Measurements from ENCODE around the gene SHOX.
"Not testable (repeated sequence)": the region's sequence is repeated elsewhere in the genome, so short reads cannot be mapped to it uniquely, and the experiment has no call there.

The SHOX gene

DNA sequence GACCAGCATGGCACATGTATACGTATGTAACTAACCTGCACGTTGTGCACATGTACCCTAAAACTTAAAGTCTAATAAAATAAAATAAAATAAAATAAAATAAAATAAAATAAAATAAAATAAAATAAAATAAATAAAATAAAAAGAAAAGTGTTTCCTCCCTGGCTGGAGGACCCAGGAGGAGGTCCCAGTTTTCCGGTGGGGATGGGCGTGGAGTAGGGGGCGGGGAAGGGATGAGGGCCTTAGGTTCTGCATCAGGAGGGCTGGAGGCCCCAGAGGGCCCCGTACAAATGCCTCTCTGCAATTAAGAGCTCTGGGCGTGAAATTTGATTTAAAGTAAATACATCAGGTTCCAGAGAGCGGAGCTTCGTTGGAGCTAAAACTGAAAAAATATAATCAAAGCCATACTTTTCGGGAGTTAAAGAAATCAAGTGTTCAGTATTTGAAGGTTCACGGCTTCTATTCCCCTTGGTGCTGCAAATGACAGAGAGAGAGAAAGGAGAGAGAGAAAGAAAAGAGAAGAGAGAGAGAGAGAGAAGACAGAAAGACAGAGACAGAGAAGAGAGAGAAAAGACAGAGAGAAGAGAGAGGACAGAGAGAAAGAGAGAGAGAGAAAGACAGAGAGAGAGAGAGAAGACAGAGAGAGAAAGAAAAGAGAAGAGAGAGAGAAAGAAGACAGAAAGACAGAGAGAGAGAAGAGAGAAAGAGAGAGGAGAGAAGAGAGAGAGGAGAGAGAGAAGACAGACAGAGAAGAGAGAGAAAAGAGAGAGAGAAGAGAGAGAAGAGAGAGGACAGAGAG is 8.7 kb upstream of the SHOX start:
- no peak for DNase-seq (ENCODE audit: low spot score)

DNA sequence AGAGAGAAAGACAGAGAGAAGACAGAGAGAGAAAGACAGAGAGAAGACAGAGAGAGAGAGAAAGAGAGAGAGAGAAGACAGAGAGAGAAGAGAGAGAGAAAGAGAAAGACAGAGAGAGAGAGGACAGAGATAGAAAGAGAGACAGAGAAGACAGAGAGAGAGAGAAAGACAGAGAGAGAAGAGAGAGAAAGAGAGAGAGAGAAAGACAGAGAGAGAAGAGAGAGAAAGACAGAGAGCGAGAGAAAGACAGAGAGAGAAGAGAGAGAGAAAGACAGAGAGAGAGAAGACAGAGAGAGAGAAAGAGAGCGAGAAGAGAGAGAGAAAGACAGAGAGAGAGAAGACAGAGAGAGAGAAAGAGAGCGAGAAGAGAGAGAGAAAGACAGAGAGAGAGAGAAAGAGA is 7.8 kb upstream of the SHOX start:
- DNase-seq (ENCODE audit: low spot score), result not testable (repeated sequence)

DNA sequence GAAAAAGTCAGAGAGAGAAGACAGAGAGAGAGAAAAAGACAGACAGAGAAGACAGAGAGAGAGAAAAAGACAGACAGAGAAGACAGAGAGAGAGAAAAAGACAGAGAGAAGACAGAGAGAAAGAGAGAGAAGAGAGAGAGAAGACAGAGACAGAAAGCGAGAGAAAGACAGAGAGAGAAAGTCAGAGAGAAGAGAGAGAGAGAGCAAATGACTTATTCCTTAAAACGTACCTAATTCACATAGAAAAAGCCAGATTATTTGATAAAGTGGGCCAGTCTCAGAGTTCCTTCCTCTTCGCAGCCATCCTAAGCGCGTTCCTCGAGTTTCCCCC is 7.4 kb upstream of the SHOX start:
- no peak for DNase-seq (ENCODE audit: low spot score)

DNA sequence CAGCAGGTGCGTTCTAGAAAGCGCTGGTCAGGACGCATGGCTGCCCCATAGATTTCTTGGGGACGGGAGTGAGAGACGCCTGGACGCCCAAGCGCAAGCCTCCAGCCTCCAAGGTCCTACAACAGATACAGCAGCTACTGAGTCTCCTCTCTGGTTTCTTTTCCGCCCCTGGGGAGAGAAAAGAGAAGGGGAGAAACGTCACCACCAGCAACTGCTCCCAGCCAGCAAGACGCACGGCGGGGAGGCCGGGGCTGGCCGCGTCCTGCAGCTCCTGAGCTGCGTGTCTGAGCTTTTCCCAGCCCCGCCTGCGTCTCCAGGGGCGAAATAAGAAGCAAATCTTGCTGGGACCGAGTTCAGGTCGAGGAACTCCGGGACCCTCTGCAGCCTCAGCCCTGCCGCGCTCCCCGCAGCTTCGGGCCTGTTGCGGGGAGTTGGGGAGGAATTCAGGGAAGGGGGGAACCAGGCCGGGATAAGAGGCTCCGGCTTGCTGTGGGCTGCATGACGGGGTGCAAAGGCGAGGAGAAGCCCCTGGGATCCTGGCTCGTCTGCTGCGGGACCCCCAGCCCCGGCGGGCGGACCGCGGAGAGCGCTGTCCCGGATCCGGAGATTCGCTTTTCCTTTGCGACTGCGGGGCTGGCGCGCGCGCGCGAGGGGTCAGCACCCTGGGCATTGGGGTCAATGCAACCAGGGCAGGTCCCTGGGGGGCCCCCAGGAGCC is 6.8 kb upstream of the SHOX start:
- DNase-seq (ENCODE audit: low spot score), result no peak

DNA sequence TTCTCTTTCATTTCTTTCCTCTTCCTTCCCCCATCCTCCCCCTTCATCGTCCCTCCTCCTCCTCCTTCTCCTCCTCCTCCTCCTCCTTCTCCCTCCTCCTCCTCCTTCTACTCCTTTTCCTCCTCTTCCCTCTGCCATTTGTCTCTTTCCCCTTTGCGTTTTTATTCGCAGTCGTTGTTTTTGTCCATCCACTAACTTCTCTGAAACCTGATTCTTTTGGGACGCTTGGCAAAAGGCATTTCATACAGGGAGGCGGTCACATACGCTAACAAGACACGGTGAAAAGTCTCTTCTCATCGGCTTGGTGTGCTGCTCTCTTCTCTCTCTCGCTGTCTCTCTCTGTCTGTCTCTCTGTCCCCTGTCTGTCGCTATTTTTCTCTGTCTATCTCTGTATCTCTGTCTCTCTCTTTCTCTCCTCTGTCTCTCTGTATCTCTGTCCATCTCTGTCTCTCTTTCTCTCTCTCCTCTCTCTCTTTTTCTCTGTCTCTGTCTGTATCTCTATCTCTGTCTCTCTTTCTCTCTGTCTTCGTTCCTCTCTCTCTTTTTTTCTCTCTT is 5.4 kb upstream of the SHOX start:
- DNase-seq (ENCODE audit: low spot score), result no peak

DNA sequence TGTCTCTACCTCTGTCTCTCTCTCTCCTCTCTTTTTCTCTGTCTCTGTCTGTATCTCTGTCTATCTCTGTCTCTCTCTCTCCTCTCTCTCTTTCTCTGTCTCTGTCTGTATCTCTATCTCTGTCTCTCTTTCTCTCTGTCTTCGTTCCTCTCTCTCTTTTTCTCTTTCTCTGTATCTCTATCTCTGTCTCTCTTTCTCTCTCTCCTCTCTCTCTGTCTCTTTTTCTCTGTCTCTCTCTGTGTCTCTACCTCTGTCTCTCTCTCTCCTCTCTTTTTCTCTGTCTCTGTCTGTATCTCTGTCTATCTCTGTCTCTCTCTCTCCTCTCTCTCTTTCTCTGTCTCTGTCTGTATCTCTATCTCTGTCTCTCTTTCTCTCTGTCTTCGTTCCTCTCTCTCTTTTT is 4.5 kb upstream of the SHOX start:
- not testable (repeated sequence) for DNase-seq (ENCODE audit: low spot score)

DNA sequence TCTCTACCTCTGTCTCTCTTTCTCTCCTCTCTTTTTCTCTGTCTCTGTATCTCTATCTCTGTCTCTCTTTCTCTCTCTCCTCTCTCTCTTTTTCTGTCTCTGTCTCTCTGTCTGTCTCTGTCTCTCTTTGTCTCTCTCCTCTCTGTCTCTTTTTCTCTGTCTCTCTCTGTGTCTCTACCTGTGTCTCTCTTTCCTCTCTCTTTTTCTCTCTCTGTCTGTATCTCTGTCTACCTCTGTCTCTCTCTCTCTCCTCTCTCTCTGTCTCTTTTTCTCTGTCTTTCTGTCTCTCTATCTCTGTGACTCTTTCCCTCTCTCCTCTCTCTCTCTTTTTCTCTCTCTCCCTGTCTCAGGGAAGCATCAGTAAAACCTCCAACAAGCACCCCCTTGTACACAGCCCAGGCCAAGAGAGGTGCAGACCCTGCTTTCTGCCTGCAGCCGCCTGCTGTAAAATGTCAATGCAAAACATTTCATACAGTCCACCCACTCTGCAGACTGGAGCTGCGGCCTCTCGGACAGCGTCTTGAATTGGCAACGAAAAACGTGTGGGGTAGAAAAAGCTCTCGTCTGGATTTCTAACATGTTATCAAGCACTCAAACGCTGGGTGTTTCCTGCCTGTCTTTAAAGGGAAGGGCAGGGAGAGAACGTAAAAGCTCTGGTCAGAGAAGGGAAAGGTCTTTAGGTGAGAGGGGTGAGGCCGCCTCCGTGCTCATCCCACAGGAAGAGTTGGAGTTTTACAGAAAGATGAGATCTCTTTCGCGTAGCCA is 3.7 kb upstream of the SHOX start:
- no peak for DNase-seq (ENCODE audit: low spot score)

DNA sequence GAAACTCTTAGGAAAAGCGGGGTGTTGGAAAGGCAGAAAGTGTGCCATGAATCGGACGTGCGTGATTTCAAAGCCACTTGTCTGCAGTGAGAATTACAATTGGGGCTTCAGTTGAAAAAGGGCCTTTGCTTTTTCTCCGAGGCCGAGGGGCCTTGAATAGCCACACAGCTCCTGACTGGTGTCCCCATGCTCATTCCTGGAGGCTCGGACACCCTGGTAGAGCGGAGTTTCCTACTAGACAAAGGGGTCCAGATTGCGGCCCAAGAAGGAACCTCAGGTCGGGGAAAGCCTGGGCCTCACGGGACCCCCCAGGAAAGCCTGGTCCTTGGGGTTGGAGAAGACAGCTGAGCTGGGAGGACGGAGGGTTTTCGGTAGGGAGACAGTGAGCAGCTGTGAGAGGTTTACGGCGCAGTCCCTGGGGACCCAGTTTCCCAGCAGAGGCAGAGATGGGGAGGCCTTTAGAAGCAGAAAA is 3.0 kb upstream of the SHOX start:
- DNase-seq (ENCODE audit: low spot score), result no peak

DNA sequence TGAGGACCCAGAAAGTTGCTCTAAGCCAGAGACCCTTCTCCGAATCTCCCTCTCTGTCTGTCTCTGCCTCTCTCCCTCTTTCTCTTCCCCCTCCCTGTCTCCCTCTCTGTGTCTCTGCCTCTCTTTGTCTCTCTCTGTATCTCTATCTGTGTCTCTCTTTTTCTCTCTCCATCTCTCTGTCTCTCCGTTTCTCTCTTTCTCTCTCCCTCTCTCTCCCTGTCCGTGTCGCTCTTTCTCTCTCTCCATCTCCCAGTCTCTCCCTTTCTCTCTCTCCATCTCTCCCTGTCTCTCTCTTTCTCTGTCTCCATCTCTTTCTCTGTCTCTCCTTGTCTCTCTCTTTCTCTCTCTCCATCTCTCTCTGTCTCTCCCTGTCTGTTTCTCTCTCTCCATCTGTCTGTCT is 2.6 kb upstream of the SHOX start:
- no peak for DNase-seq (ENCODE audit: low spot score)

DNA sequence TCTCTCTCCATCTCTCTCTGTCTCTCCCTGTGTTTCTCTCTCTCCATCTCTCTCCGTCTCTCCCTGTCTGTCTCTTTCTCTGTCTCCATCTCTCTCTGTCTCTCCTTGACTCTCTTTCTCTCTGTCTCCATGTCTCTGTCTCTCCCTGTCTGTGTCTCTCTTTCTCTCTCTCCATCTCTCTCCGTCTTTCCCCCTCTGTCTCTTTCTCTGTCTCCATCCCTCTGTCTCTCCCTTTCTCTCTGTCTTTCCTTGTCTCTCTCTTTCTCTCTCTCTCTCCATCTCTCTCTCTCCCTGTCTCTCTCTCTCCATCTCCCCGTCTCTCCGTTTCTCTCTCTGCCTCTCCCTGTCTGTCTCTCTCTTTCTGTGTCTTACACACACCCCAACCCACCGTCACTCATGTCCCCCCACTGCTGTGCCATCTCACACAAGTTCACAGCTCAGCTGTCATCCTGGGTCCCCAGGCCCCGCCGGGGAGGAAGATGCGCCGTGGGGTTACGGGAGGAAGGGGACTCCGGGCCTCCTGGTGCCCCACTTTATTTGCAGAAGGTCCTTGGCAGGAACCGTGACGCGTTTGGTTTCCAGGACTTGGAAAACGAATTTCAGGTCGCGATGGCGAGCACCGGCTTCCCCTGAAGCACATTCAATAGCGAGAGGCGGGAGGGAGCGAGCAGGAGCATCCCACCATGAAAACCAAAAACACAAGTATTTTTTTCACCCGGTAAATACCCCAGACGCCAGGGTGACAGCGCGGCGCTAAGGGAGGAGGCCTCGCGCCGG is 1.2 kb upstream of the SHOX start:
- no peak for DNase-seq (ENCODE audit: low spot score)

DNA sequence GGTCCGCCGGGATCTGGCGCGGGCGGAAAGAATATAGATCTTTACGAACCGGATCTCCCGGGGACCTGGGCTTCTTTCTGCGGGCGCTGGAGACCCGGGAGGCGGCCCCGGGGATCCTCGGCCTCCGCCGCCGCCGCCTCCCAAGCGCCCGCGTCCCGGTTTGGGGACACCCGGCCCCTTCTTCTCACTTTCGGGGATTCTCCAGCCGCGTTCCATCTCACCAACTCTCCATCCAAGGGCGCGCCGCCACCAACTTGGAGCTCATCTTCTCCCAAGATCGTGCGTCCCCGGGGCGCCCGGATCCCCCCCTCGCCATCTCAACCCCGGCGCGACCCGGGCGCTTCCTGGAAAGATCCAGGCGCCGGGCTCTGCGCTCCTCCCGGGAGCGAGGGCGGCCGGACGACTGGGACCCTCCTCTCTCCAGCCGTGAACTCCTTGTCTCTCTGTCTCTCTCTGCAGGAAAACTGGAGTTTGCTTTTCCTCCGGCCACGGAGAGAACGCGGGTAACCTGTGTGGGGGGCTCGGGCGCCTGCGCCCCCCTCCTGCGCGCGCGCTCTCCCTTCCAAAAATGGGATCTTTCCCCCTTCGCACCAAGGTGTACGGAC is 482 bp upstream of the SHOX start:
- no peak for DNase-seq (ENCODE audit: low spot score)

DNA sequence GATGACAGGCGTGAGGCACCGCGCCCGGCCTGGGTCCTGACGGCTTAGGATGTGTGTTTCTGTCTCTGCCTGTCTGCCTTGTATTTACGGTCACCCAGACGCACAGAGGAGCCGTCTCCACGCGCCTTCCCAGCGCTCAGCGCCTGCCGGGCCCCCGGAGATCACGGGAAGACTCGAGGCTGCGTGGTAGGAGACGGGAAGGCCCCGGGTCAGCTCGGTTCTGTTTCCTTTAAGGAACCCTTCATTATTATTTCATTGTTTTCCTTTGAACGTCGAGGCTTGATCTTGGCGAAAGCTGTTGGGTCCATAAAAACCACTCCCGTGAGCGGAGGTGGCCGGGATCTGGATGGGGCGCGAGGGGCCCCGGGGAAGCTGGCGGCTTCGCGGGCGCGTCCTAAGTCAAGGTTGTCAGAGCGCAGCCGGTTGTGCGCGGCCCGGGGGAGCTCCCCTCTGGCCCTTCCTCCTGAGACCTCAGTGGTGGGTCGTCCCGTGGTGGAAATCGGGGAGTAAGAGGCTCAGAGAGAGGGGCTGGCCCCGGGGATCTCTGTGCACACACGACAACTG is 1.3 kb downstream of the SHOX start:
- no peak for DNase-seq (ENCODE audit: low spot score)

DNA sequence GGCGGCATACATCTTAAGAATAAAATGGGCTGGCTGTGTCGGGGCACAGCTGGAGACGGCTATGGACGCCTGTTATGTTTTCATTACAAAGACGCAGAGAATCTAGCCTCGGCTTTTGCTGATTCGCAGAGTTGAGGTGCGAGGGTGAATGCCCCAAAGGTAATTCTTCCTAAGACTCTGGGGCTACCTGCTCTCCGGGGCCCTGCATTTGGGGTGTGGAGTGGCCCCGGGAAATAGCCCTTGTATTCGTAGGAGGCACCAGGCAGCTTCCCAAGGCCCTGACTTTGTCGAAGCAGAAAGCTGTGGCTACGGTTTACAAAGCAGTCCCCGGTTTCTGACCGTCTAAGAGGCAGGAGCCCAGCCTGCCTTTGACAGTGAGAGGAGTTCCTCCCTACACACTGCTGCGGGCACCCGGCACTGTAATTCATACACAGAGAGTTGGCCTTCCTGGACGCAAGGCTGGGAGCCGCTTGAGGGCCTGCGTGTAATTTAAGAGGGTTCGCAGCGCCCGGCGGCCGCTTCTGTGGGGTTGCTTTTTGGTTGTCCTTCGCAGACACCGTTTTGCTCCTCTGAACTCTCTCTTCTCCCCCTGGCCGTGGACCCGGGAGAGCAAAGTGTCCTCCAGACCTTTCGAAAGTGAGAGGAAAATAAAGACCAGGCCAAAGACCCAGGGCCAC is 1.9 kb downstream of the SHOX start:
- no peak for DNase-seq (ENCODE audit: low spot score)

DNA sequence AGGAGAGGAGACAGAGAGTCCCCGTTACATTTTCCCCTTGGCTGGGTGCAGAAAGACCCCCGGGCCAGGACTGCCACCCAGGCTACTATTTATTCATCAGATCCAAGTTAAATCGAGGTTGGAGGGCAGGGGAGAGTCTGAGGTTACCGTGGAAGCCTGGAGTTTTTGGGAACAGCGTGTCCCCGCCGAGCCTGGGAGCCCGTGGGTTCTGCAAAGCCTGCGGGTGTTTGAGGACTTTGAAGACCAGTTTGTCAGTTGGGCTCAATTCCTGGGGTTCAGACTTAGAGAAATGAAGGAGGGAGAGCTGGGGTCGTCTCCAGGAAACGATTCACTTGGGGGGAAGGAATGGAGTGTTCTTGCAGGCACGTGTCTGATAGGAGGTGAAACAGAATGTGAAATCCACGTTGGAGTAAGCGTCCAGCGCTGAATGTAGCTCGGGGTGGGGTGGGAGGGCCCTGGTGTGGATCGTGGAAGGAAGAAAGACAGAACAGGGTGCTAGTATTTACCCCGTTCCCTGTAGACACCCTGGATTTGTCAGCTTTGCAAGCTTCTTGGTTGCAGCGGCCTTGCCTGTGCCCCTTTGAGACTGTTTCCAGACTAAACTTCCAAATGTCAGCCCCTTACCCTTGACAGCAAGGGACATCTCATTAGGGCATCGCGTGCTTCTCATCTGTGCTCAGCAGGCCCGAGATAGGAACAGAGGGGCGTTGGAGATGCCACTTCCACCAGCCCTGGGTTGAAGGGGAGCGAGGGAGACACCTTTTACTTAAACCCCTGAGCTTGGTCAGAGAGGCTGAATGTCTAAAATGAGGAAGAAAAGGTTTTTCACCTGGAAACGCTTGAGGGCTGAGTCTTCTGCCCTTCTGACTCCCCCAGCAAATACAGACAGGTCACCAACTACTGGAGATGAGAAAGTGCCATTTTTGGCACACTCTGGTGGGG is 2.7 kb downstream of the SHOX start:
- no peak for DNase-seq (ENCODE audit: low spot score)

DNA sequence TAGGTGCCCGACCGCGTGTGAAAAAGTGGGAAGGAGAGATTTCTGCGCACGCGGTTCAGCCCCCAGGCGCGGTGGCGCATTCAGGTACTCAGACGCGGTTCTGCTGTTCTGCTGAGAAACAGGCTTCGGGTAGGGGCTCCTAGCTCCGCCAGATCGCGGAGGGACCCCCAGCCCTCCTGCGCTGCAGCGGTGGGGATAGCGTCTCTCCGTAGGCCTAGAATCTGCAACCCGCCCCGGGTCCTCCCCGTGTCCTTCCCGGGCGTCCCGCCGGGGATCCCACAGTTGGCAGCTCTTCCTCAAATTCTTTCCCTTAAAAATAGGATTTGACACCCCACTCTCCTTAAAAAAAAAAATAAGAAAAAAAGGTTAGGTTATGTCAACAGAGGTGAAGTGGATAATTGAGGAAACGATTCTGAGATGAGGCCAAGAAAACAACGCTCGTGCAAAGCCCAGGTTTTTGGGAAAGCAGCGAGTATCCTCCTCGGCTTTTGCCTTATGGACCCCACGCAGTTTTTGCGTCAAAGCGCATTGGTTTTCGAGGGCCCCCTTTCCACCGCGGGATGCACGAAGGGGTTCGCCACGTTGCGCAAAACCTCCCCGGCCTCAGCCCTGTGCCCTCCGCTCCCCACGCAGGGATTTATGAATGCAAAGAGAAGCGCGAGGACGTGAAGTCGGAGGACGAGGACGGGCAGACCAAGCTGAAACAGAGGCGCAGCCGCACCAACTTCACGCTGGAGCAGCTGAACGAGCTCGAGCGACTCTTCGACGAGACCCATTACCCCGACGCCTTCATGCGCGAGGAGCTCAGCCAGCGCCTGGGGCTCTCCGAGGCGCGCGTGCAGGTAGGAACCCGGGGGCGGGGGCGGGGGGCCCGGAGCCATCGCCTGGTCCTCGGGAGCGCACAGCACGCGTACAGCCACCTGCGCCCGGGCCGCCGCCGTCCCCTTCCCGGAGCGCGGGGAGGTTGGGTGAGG is 3.7 kb downstream of the SHOX start:
- DNase-seq (ENCODE audit: low spot score), result no peak

DNA sequence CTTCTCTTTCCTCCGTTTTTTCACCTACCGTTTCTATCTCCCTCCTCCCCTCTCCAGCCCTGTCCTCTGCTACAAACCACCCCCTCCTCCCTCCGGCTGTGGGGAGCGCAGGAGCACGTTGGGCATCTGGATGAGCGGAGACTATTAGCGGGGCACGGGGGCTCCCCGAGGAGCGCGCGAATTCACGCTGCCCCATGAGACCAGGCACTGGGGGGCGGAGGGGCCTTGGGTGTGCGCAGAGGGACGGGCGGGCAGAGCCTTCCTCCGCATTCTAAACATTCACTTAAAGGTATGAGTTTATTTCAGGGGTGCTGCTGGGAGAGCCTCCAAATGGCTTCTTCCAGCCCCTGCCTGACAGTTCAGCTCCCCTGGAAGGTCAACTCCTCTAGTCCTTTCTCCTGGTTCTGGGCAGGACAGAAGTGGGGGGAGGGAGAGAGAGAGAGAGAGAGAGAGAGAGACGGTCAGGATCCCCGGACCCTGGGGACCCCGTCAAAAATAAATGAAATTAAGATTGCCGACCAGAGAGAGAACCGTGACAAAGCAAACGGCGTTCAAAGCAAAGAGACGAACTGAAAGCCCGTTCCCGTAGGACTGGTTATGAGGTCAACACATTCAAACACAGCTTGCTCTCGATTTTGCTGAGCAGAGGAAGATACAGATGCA is 5.0 kb downstream of the SHOX start:
- DNase-seq (ENCODE audit: low spot score), result no peak

DNA sequence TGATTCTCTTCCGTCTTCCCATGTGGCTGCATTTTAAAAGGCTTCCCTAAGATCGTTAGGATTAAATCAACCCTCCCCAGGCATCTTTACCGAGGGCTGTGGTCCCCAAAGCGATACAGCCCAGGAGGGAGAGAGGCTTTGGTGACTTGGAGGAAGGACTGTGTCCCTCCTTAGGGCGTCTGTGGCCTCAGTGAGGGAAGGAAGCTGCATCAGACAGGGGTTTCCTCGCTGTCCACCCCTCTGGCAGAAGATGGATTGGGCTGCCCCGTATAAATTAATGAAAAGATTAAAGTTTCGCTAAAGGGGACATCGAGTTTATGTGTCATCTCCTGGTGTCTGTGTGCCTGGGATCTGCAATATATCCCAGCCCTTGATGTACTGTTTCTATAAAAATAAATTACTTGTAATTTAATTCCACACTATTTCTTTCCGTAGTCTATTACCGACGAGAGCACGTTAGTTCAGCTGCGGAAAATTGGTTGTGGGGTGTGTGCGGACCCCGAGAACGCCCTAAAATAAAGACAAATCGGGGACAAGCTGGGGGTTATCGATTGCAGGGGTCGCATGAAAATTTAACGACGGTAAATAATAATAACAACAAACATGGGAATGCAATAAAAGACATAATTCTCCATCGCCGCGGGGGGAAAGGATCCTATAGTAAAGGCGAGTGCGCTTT is 6.5 kb downstream of the SHOX start:
- DNase-seq (ENCODE audit: low spot score), result no peak
